GM21360 (cell line): ENCODE results near the gene COL18A1.

ENCODE experiments used
- ATAC-seq: cut with Tn5 transposase; IDR thresholded peaks from one replicate; pipeline ENCODE4 v1.9.1; 2021; ENCODE audit warnings: mild to moderate bottlenecking, moderate library complexity; ENCODE audit not compliant: unreplicated experiment

Gene COL18A1

DNA sequence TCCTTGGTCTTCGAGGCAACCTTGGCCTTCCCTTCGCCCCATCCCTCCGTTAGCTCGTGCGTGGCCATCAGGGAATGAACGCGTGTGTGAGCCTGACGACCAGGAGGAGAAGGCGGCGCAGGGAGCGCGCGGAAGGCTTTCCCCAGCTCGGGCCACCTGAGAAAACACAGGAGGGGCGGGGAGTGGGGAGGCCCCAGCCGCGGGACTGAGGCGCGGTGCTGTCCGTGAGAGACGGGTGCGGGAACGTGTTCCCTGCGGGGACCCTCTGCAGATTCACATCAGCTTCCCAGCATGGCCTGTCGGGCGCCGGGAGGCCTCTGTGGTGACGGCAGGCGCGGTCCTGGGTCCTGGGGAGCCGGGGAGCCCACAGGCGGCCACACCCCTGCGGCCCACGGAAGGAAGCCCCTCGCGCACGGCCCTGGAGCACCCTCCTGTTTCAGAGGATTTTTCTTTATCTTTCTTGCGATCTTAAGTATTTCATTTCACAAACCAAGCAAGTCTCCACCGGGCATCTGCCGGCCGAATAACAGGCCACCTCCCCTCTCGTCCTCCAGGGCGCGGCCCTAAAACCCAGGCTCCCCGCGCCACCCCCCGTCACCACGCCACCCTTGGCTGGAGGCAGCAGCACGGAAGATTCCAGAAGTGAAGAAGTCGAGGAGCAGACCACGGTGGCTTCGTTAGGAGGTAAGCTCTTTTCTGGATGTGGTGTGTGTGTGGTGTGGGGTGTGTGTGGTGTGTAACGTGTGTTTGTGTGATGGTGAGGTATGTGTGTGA is 71.0 kb downstream of the COL18A1 start:
- ATAC-seq: no peak

DNA sequence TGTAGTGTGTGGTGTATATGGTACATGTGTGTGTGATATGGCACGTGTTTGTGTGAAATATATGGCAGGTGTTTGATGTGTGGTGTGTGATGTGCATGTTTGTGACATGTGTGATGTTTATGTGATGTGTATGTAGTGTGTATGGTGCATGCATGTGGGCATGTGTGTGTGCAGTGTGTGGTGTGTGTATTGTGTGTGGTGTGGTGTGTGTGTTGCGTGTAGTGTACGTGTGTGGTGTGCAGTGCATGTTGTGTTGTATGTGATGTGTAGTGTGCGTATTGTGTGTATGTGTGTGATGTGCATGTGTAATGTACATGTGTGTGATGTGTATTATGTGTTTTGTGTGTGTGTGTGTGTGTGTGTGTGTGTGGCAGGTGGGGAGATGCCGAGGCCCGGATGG is 71.6 kb downstream of the COL18A1 start:
- ATAC-seq: no peak

DNA sequence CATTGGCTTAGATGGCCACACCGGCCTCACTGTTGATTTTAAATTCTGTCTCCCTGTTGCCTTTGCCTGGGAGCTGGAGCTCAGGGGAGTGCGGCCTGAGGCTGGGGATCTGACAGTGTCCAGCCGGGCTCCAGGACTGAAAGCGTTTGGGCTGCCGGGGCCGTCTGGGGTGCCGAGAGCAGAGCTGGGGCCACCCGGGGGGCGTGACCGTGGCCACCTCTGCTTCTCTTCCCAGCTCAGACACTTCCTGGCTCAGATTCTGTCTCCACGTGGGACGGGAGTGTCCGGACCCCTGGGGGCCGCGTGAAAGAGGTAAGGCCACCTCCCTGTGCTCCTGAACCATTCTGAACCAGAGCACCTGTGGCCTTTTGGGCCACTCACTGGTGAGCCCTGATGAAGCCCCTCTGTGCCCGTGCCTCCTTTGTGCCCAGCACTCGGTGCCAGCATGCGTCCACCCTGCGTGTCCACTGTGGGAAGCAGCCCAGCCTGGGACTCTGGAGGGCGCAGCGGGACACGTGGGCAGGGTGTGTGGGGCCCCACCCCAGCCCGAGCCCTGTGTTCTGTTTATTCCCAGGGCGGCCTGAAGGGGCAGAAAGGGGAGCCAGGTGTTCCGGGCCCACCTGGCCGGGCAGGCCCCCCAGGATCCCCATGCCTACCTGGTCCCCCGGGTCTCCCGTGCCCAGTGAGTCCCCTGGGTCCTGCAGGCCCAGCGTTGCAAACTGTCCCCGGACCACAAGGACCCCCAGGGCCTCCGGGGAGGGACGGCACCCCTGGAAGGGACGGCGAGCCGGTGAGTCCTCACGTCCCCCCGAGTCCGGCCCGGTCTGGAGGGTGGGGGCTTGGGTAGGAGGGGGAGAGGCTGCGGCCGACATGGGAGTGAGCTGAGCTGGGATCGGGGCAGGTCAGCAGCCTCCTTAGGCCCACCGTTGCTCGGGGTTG is 72.5 kb downstream of the COL18A1 start:
- ATAC-seq: no peak

DNA sequence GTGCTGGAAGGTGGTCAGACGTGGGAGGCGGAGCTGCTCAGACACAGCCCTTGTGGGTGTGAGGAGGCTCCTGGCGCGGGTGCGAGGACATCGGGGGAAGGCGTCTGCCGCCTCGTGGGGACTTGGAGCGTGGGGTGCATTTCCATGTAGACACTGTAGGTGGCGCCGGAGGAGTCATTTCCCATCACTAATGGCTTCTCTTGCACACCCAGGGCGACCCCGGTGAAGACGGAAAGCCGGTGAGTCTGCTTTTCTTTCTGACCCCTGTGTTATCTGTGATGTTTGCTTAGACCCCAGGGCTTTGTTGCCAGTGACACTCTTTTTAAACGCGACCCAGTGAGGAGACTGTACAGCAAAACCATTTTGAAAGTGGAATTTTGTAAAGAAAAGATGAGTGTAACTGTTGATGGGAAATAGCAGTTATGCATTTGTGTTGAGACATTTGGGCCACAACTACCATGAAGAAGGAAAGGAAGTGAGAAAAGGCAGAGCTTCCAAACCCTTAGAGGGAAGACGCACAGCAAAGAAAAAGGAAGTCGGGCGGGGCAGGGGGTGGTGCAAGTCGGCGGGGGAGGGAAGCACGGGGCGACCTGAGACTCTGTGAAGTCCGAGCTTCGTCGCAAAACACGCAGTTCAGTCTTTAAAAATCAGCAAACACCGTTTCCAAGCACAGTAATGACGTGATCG is 73.3 kb downstream of the COL18A1 start:
- no peak for ATAC-seq

DNA sequence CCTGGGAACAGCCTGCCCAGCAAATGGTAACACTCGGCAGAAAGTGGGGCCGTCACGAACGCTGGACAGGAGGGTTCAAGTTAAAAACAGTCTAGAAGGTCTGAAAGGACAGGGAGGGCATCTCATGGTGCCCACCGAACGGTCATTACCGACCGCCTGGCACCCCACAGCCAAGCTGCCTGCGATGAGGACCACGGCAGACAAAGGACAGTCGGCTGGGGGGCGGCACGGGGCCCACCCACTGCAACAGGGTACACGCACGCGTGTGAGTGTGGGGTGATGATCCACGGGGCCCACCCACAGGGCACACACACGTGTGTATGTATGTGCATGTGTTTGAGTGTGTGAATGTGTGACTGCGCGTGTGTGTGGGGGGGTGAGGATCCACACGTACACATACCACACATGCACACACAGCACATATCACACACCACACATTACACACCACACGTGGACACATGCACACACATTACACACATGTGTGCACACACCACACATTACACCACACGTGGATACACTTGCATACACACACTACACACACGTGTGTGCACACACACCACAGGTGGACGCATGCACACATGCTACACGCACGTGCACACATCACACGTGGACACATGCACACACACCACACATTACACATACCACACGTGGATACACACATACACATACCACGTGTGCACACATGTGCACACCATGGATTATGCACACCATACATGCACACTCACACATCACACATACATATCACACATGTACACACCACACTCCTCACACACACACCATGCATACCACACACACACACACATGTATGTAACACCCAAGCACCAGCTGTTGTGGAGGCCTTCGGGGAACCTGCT is 74.1 kb downstream of the COL18A1 start:
- ATAC-seq: no peak

DNA sequence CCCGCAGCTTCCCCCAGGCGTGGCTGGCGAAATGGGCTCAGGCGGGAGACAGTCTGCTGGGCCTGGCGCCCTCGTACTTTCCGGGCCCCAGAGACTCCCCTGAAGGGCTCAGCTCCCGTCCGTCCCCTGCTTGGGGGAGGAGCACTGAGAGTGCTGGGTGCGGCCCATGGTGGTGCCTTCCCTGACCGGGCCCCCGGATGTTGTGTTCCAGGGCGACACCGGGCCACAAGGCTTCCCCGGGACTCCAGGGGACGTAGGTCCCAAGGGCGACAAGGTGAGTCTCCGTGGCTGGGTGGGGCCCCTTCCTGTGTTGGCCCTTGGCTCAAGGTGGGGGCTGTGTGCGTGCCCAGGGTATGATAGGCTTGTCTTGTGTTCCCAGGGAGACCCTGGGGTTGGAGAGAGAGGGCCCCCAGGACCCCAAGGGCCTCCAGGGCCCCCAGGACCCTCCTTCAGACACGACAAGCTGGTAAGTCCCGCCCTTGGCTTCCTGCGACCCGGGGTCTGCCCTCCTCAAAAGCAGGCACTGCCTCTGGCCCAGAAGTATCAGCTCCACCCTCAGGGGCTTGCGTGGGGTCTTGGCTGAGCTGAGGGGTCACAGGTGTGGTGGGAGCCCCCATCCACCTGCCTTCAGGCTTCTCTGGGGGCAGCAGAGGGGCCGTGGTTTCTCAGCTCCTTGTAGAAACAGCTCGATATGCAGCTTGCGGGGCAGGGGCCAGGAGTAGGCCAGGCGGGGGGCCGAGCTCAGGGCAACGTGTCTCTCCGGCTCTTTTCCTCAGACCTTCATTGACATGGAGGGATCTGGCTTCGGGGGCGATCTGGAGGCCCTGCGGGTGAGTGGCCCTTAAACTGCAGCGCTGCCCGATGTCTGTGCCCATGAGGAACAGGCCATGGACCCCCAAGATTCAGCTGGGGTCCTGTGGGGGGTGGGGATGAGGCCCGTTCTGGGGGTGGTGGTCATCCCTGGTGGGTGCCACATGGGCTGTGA is 75.0 kb downstream of the COL18A1 start:
- ATAC-seq: no peak

DNA sequence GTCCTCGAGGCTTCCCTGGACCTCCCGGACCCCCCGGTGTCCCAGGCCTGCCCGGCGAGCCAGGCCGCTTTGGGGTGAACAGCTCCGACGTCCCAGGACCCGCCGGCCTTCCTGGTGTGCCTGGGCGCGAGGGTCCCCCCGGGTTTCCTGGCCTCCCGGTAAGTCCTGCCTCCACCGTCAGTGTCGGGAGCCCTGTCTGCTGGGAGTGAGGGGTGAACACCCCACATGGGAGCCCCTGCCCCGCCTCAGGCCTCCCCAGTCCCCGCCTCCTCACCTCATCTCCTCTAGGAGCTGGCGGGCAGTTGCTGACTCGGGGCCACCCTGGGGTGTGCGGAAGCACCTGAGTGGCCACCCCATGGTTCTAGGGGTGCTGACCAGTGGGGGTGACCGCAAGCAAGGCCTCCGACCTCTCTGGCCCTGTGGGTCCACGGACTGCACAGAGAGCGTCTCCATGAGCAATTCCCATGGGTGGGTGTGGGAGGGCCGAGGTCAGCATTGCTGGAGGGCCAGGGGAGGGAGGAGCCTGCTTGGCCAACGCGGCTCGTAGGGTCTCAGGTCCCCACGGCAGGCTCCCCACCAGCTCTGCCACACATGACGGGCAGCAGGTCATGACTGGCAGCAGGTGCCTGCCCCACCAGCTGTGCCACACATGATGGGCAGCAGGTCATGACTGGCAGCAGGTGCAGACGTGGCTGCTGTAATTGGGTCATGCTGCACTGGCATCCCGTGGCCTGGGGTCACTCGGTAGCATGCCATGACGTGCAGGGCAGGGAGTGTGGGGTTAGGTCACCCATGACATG is 75.9 kb downstream of the COL18A1 start:
- no peak for ATAC-seq

DNA sequence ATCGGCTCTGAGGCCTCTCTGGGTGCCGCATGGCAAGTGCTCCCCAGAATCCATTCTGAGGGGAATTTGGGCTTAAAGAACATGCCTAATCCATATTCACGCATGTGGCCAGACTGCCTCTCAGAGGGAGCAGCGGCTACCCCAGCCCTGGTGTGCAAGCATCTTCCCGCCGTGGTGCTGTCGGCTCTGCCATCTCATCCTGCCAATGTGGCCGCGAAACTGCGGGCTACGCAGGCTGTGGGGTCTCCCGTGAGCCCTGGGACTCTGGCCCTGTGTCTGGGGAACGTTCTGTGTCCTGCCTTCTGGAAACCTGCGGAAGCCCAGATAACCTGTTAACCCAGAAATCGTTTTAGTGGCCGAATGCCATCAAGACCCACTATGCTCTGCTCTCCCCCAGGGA is 76.6 kb downstream of the COL18A1 start:
- ATAC-seq: no peak

DNA sequence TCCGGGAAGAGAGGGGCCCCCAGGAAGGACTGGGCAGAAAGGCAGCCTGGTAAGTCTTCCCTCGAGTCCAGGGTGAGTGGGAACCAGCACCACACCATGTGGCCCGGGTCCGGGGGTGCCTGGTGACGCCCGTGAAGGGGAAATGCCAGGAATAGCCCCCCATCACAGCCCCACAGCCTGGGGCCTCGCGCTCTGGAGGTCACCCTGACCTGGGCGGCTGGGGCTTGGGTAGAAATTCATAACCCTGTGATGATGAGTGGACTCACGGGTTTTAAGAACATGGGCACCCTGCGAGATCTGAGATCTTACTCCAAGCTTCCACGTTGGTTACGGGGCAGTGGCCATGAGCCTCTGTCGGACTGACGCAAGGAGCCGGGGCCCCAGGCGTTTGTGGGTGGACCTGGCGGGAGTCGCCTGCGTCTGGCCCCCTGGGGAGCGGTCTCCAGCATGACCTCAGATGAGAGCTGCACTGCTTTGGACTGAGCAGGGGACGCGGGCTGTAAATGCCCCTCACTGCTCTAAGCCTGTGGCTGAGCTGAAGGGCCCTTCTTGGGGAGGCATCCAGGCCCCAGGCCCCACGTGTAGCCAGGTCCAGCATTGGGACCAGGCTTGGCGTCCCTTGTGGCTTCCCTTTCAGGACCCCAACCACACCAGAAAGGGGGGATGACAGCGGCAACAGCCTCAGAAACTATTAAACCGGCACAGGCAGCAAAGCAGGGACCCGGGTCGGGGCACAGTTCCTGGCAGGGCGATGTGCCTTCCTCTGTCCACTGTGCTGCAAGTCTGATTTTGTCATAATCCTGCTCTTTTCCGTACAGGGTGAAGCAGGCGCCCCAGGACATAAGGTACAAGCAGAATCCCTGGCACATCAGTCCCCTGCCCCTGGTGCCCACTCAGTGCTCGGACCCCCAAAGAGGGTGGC is 77.3 kb downstream of the COL18A1 start:
- ATAC-seq: no peak

DNA sequence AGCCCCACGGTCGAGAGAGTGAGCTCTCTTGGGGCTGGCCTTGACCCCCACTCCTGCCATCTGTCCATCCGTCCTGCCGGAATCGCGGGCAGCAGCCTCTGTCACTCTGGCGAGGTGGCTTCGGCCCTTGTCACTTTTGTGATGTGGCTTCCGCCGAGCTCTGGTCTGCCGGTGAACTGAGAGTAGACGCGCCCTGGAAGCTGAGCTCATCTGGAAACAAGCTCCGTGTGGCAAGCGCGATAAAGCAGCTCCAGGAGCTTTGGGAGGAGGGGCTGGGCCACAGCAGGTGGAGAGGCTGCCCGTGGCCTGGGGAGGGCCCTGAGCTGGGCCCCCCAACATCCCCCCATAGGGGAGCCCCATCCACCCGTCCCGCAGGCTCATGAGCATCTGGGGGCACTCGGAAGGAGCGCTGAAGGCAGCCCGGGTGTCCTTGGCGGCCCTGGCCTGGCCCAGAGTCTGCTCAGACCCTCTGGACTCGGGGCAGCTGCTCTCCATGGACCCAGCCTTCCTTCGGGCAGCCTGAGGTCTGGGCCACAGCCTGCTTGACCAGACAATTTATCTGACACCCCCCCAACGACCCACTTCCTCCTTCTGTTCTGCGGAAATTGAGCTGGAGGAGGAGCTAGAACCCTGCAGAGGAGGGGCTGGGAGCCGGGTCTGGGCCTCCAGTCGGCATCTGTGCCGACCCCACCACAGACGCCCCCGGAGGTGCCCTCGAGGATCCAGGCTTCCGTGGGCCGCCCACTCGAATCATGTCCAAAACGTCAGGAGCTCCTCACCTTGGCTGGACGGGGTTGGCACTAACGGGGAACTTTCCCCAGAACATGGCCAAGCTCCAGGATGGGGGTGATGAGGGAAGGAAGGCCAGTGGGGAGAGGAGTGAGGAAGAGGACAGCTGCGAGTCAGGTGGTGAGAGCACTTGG is 78.2 kb downstream of the COL18A1 start:
- ATAC-seq: no peak

DNA sequence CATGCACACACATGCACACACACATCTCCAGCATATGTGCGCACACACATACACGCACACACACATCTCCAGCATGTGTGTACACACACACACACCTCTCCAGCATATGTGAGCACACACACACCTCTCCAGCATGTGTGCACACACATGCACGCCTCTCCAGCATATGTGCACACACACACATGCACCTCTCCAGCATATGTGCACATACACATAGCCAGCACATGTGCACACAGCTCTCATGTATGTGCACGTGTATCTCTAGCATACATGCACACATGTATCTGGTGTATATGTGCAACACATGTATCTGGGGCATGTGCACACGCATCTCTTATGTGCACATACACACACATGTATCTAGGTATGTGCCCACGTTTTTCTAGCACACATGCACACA is 79.4 kb downstream of the COL18A1 start:
- no peak for ATAC-seq

DNA sequence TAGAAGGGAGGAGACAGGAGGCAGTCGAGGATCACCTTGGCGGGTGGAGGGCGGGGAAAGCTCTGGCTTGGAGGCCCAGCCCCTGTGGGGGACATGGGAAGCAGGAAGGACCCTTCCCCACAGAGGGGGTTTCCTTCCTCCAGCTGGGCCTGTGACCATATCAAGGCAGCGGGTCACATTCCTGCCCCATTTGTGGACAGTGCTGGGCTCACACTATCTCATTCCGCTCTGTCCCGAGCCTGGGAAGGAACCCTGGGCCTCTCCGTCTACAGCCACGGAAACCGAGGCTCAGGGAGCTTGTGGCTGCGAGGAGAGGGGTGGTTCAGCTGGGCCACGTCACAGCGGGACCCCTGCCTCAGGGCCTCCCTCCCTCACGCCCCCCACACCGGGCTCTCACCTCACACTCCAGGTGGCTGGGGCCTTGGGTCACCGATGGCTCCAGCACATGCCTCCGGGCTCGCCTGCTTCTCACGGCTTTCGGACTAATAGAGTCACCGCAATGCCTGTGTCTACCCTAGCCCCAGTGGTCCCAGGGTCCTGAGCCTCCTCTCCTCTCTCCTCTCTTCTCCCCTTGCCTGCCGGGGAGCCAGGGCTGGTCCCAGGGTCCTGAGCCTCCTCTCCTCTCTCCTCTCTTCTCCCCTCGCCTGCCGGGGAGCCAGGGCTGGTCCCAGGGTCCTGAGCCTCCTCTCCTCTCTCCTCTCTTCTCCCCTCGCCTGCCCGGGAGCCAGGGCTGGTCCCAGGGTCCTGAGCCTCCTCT is 80.9 kb downstream of the COL18A1 start:
- ATAC-seq: no peak

DNA sequence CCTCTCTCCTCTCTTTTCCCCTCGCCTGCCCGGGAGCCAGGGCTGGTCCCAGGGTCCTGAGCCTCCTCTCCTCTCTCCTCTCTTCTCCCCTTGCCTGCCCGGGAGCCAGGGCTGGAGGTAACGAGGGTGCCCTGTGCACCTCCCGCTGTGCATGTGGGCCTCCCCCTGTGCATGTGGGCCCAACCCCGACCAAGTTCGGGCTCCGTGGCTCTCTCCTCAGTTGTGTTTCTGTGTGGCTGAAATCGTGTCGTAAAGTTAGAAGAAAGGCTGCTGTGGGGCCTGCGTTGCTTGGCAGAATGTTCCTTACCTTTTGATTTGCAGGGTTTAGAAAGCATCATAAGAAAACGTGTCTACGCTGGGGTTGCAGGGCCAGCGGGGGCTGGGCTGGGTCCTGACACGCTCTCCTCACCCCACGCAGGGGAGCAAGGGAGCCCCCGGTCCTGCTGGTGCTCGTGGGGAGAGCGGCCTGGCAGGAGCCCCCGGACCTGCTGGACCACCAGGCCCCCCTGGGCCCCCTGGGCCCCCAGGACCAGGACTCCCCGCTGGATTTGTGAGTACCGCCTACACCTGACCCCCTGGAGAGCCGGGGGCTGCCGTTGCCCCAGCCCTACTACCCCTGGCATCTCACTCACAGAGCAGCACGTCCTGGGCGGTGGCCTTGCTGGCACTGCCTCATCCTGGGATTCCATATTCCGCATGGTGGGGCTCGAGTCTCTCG is 81.6 kb downstream of the COL18A1 start:
- no peak for ATAC-seq

DNA sequence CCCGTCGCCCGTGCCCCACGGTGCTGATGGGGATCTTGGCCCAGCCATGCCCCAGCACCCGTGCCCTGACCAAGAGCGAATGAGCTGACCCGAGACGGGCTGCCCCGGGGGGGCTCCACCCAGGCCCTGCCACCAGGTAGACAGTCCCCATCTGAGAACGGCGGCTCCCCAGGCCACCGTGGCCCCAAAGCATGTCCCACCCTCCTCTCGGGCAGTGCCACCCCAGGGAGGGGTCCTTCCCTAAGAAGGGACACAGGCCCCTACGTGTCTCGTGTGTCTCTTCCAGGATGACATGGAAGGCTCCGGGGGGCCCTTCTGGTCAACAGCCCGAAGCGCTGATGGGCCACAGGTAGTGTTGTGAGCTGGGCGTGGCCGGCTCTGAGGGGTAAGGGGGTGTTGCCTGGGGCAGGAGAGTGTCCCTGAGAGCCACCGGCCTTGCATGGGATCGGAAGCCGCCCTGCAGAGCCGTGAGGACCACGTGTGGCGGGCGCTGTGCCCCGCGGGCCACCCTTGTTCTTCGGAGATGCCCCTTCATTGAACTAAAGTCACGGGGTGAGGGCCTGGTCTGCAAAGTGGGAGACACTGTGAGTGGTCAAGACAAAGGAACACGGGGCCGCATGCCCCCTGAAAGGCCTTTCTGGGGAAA is 82.3 kb downstream of the COL18A1 start:
- no peak for ATAC-seq
